Parathyroid adenoma (tissue), 2 donors: ENCODE results near the gene OR2L8.

Experiments used
- H2AFZ ChIP-seq: fragments of 300-600 bp; sonication (generic); one replicate; pipeline ENCODE4 v1.7.0; 2017; ENCODE audit warnings: antibody characterized with exemption, mild to moderate bottlenecking
- H3K27ac ChIP-seq: fragments of 300-600 bp; sonication (generic); one replicate; pipeline ENCODE4 v1.7.0; 2017
- H3K27me3 ChIP-seq: fragments of 300-600 bp; sonication (generic); one replicate; pipeline ENCODE4 v1.7.0; 2017; ENCODE audit warnings: low read length; ENCODE audit not compliant: control insufficient read depth, insufficient read depth
- H3K36me3 ChIP-seq: fragments of 300-600 bp; sonication (generic); one replicate; pipeline ENCODE4 v1.7.0; 2017; ENCODE audit warnings: low read length; ENCODE audit not compliant: control insufficient read depth, insufficient read depth
- H3K4me1 ChIP-seq: fragments of 300-600 bp; sonication (generic); one replicate; pipeline ENCODE4 v1.7.0; 2017; ENCODE audit warnings: control low read depth
- H3K4me2 ChIP-seq: fragments of 300-600 bp; sonication (generic); one replicate; pipeline ENCODE4 v1.7.0; 2017; ENCODE audit warnings: low read length
- H3K4me3 ChIP-seq: fragments of 300-600 bp; sonication (generic); one replicate; pipeline ENCODE4 v1.7.0; 2017; ENCODE audit warnings: low read depth, low read length
- H3K79me2 ChIP-seq: fragments of 300-600 bp; sonication (generic); one replicate; pipeline ENCODE4 v1.7.0; 2017; ENCODE audit warnings: control low read depth
- H3K9ac ChIP-seq: fragments of 300-600 bp; sonication (generic); one replicate; pipeline ENCODE4 v1.7.0; 2017; ENCODE audit warnings: mild to moderate bottlenecking
- H3K9me3 ChIP-seq: fragments of 300-600 bp; sonication (generic); one replicate; pipeline ENCODE4 v1.7.0; 2017; ENCODE audit warnings: low read length; ENCODE audit not compliant: control insufficient read depth
- TF ChIP-seq, protein P1 (sequence below): fragments of 300-600 bp; sonication (generic); IDR thresholded peaks from one replicate; pipeline ENCODE4 v1.7.0; 2017; ENCODE audit warnings: antibody characterized with exemption, mild to moderate bottlenecking
- donor health status: primary hyperparathyroidism.

The OR2L8 gene

DNA sequence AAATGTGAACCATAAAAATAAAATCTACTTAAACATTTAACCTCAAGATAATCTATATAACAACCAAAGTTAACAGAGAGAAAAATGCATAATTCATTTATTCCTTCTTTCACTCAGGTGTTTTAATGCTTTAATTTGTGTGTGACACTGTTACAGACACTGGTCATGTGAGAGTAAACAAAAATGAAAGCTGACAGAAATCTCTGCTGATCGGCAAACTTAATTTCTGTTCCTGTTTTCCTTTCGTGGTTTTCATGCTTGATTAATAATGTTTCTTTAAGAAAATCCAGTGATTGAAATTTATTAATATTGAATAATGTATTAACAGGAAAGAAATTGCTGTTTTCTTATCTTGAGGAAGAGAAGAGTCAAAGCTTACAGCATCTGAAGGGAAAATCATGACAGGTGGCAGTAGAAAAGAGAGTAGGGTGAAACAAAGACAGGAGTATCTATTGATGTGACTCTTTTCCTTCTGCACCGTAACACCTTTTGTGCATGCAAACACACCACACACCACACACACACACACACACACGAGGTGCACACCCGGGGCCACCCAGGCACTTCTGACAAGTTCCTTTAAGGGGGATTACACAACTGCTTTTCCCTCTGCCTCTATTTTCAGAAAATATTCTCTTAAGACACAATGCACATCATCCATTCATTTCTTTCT is 18.0 kb downstream of the OR2L8 start:
- no peak overlapping the region for H3K4me3 ChIP-seq
- no peak overlapping the region for H3K4me2 ChIP-seq
- H3K9ac ChIP-seq, result no peak overlapping the region
- no peaks in the 10 kb centered on the region for H3K27me3 ChIP-seq
- H3K9me3 ChIP-seq, result no peaks in the 10 kb centered on the region
- no peak overlapping the region for H2AFZ ChIP-seq
- no peaks in the 10 kb centered on the region for H3K36me3 ChIP-seq
- H3K79me2 ChIP-seq, result no peaks in the 10 kb centered on the region
- TF ChIP-seq, protein P1, sequence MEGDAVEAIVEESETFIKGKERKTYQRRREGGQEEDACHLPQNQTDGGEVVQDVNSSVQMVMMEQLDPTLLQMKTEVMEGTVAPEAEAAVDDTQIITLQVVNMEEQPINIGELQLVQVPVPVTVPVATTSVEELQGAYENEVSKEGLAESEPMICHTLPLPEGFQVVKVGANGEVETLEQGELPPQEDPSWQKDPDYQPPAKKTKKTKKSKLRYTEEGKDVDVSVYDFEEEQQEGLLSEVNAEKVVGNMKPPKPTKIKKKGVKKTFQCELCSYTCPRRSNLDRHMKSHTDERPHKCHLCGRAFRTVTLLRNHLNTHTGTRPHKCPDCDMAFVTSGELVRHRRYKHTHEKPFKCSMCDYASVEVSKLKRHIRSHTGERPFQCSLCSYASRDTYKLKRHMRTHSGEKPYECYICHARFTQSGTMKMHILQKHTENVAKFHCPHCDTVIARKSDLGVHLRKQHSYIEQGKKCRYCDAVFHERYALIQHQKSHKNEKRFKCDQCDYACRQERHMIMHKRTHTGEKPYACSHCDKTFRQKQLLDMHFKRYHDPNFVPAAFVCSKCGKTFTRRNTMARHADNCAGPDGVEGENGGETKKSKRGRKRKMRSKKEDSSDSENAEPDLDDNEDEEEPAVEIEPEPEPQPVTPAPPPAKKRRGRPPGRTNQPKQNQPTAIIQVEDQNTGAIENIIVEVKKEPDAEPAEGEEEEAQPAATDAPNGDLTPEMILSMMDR, result no peak
- no peak overlapping the region for H3K27ac ChIP-seq
- H3K4me1 ChIP-seq, result no peaks in the 10 kb centered on the region

DNA sequence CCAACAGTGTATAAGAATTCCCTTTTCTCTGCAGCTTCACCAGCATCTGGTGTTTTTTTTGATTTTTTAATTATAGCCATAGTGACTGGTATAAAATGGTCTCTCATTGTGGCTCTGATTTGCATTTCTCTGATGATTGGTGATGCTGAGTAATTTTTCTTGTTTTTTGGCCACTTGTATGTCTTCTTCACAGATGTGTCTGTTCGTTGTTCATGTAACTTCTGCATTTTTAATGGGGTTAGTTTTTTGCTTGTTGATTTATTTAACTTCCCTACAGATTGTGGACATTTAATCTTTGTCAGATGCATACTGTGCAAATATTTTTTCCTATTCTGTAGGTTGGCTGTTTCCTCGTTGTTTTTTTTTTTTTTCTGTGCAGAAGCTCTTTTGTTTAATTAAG is 44.3 kb downstream of the OR2L8 start:
- H3K4me3 ChIP-seq, result no peak overlapping the region
- no peaks in the 10 kb centered on the region for H3K36me3 ChIP-seq
- H3K9me3 ChIP-seq, result no peaks in the 10 kb centered on the region
- no peaks in the 10 kb centered on the region for H3K27me3 ChIP-seq
- H2AFZ ChIP-seq, result no peak overlapping the region
- H3K4me2 ChIP-seq, result no peak overlapping the region
- no peaks in the 10 kb centered on the region for H3K79me2 ChIP-seq
- no peaks in the 10 kb centered on the region for H3K4me1 ChIP-seq
- H3K9ac ChIP-seq, result no peak overlapping the region
- TF ChIP-seq, protein P1, result no peak
- H3K27ac ChIP-seq, result no peak overlapping the region

DNA sequence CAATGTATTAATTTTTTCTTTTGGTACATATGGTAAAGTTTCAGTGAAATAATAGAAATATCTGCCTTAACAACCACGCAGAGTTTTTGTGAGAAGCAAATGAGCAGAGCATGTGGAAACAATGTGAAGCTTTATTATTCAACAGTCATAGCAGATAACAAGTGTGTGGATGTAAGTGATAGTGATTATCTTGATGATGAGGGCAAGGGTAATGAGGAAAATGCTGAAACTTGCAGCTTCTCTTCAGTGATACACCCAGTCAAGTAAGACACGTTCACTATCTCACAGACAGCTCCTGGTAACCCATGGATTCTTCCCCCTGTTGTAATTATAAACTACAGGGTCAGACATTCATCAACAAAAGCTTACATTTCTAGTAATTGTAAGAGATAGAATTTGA is 50.2 kb downstream of the OR2L8 start:
- Histone ChIP-seq H3K9me3 (no peaks in the 10 kb centered on the region), H3K4me3 (no peak overlapping the region), H3K4me1 (no peaks in the 10 kb centered on the region), H3K27me3 (no peaks in the 10 kb centered on the region), H2AFZ (no peak overlapping the region), H3K36me3 (no peaks in the 10 kb centered on the region), H3K9ac (no peak overlapping the region), H3K4me2 (no peak overlapping the region), H3K27ac (no peak overlapping the region), H3K79me2 (no peaks in the 10 kb centered on the region)
- TF ChIP-seq, protein P1, result no peak
